Cerebellar nuclear complex (tissue), 1 donor: ENCODE measurements around the gene BCAS1.
"Not testable (repeated sequence)": the region's sequence is repeated elsewhere in the genome, so short reads cannot be mapped to it uniquely, and the experiment has no call there.

Experiments
- DNase-seq, 2 experiments: peaks; one replicate each; lab custom pipeline; 2025; lab: John Stamatoyannopoulos, UW

The BCAS1 gene

GRCh38 chr20:54019585-54019984 is 50.8 kb downstream of the BCAS1 start:
- no peak for DNase-seq

GRCh38 chr20:54019127-54019526 is 51.3 kb downstream of the BCAS1 start:
- DNase-seq, result no peak

- no peak for DNase-seq
These were observed 52.5 kb downstream of the BCAS1 start for GRCh38 chr20:54017846-54018245.

- DNase-seq, result no peak
These were observed 54.9 kb downstream of the BCAS1 start for GRCh38 chr20:54015496-54015895.

GRCh38 chr20:54014293-54014926 is 56.0 kb downstream of the BCAS1 start:
- no peak for DNase-seq

GRCh38 chr20:54013471-54013870 is 56.9 kb downstream of the BCAS1 start:
- no peak for DNase-seq

- DNase-seq, result no peak
These were observed 59.0 kb downstream of the BCAS1 start for GRCh38 chr20:54011346-54011745.

GRCh38 chr20:54006216-54006615 is 64.2 kb downstream of the BCAS1 start:
- not testable (repeated sequence) for DNase-seq

- no peak for DNase-seq
These were observed 64.9 kb downstream of the BCAS1 start for GRCh38 chr20:54005524-54005923.

GRCh38 chr20:54004445-54004844 is 65.9 kb downstream of the BCAS1 start:
- no peak for DNase-seq

GRCh38 chr20:54002741-54003140 is 67.7 kb downstream of the BCAS1 start:
- DNase-seq, result no peak

GRCh38 chr20:54002056-54002575 is 68.3 kb downstream of the BCAS1 start:
- no peak for DNase-seq

- no peak for DNase-seq
These were observed 69.5 kb downstream of the BCAS1 start for GRCh38 chr20:54000914-54001313.

GRCh38 chr20:54000262-54000661 is 70.1 kb downstream of the BCAS1 start:
- DNase-seq, result no peak

GRCh38 chr20:53999077-53999476 is 71.3 kb downstream of the BCAS1 start:
- DNase-seq, result no peak

- DNase-seq, result no peak
These were observed 73.6 kb downstream of the BCAS1 start for GRCh38 chr20:53996584-53997486.

- no peak for DNase-seq
These were observed 74.4 kb downstream of the BCAS1 start for GRCh38 chr20:53995949-53996348.

GRCh38 chr20:53994088-53994487 is 76.3 kb downstream of the BCAS1 start:
- DNase-seq, result no peak

GRCh38 chr20:53993310-53993709 is 77.1 kb downstream of the BCAS1 start:
- no peak for DNase-seq

- no peak for DNase-seq
These were observed 79.5 kb downstream of the BCAS1 start for GRCh38 chr20:53990768-53991450.

GRCh38 chr20:53990003-53990402 is 80.4 kb downstream of the BCAS1 start:
- DNase-seq, result no peak

- DNase-seq, result no peak
These were observed 81.0 kb downstream of the BCAS1 start for GRCh38 chr20:53989401-53989800.
